ENCODE measurements around the gene DYNLT2. TPM values are rescaled to one million over a fixed set of nuclear protein-coding genes. Genes with fewer than 3 reads are reported as not detected.

DYNLT2 gene
- total RNA-seq, 2 donors from 2014 or later, result 1.5 to 1.7 TPM

GRCh38 chr6:169707772-169708171, 43.6 kb downstream of the DYNLT2 start:
- H3K27me3 ChIP-seq (ENCODE audit: control insufficient read depth, insufficient read depth, low read length, poor library complexity, severe bottlenecking), result no peaks in the 10 kb centered on the region
- Mint-ChIP-seq H3K36me3 (ENCODE audit: low read depth) (peaks cover 32% of the 10 kb centered on the region), H3K4me3 (no peak overlapping the region), H3K27ac (no peak overlapping the region), H3K9me3 (no peaks in the 10 kb centered on the region), H3K27me3 (ENCODE audit: insufficient read depth) (no peaks in the 10 kb centered on the region), H3K4me1 (peaks cover 19% of the 10 kb centered on the region)
- H3K9ac ChIP-seq (ENCODE audit: extremely low read depth, low read length, poor library complexity, severe bottlenecking), result no peak overlapping the region
- H3K4me3 ChIP-seq (ENCODE audit: low read length), result no peak overlapping the region
- no peak for DNase-seq
- H3K36me3 ChIP-seq (ENCODE audit: control insufficient read depth, insufficient read depth, low read length), result peaks cover 85% of the 10 kb centered on the region
- WGBS, 2 experiments (ENCODE audit: insufficient coverage in 1 of 2, insufficient read length in 1 of 2), result 100% methylated on average over 2 of the region's 2 CpGs; no CpG with 5 or more reads in 1 of the 2 experiments
- no peak overlapping the region for H3K27ac ChIP-seq (ENCODE audit: low read depth, low read length)
- H3K9me3 ChIP-seq (ENCODE audit: control insufficient read depth, low read length), result no peaks in the 10 kb centered on the region
- TF ChIP-seq CTCF (conservative IDR thresholded peaks at IDR 0.05), result no peak
- no peaks in the 10 kb centered on the region for H3K4me1 ChIP-seq (ENCODE audit: control insufficient read depth, insufficient read depth, low read length)

GRCh38 chr6:169702840-169703246, 48.5 kb downstream of the DYNLT2 start:
- H3K4me1 Mint-ChIP-seq, result peaks cover 28% of the 10 kb centered on the region
- Histone ChIP-seq H3K4me1 (ENCODE audit: control insufficient read depth, insufficient read depth, low read length) (peaks cover 11% of the 10 kb centered on the region), H3K4me3 (ENCODE audit: low read length) (peak overlapping the region; percentile 95), H3K27ac (ENCODE audit: low read depth, low read length) (peak overlapping the region; percentile 90), H3K36me3 (ENCODE audit: control insufficient read depth, insufficient read depth, low read length) (peaks cover 58% of the 10 kb centered on the region), H3K27me3 (ENCODE audit: control insufficient read depth, insufficient read depth, low read length, poor library complexity, severe bottlenecking) (no peaks in the 10 kb centered on the region), H3K9me3 (ENCODE audit: control insufficient read depth, low read length) (peaks cover 5% of the 10 kb centered on the region), H3K9ac (ENCODE audit: extremely low read depth, low read length, poor library complexity, severe bottlenecking) (peak overlapping the region; percentile 83)
- H3K27me3 Mint-ChIP-seq (ENCODE audit: insufficient read depth), result no peaks in the 10 kb centered on the region
- peak overlapping the region; percentile 85 for H3K27ac Mint-ChIP-seq
- no peak for TF ChIP-seq CTCF (conservative IDR thresholded peaks at IDR 0.05)
- H3K4me3 Mint-ChIP-seq, result peak overlapping the region; percentile 91
- peaks cover 26% of the 10 kb centered on the region for H3K36me3 Mint-ChIP-seq (ENCODE audit: low read depth)
- peaks cover under 1% of the 10 kb centered on the region for H3K9me3 Mint-ChIP-seq
- DNase-seq, result no peak
- WGBS, 2 experiments (ENCODE audit: insufficient coverage in 1 of 2, insufficient read length in 1 of 2), result 7 to 8% methylated on average over 9 to 22 of the region's 22 CpGs

GRCh38 chr6:169701954-169702839, 49.2 kb downstream of the DYNLT2 start, which contains the start of the genes C6orf120 and WDR27:
C6orf120 (plus strand) TSS chr6:169702126; CDS start chr6:169702460, 334 bp downstream.
WDR27 (minus strand) TSS chr6:169702029; CDS start chr6:169689005, 13,024 bp downstream.
- peak; percentile 98 for DNase-seq
- Histone ChIP-seq H3K9me3 (ENCODE audit: control insufficient read depth, low read length) (peaks cover 11% of the 10 kb centered on the region), H3K4me1 (ENCODE audit: control insufficient read depth, insufficient read depth, low read length) (peaks cover 11% of the 10 kb centered on the region), H3K27ac (ENCODE audit: low read depth, low read length) (peak within 1 kb of the TSS; percentile 90), H3K4me3 (ENCODE audit: low read length) (peak within 1 kb of the TSS; percentile 95), H3K9ac (ENCODE audit: extremely low read depth, low read length, poor library complexity, severe bottlenecking) (peak within 1 kb of the TSS; percentile 83), H3K27me3 (ENCODE audit: control insufficient read depth, insufficient read depth, low read length, poor library complexity, severe bottlenecking) (no peaks in the 10 kb centered on the region), H3K36me3 (ENCODE audit: control insufficient read depth, insufficient read depth, low read length) (peaks cover 63% of the 10 kb centered on the region)
- peak within 1 kb of the TSS; percentile 91 for H3K4me3 Mint-ChIP-seq
- 0 to 1% methylated on average over 26 to 92 of the region's 92 CpGs for WGBS, 2 experiments (ENCODE audit: insufficient coverage in 1 of 2, insufficient read length in 1 of 2)
- H3K36me3 Mint-ChIP-seq (ENCODE audit: low read depth), result peaks cover 33% of the 10 kb centered on the region
- peaks cover 6% of the 10 kb centered on the region for H3K9me3 Mint-ChIP-seq
- no peaks in the 10 kb centered on the region for H3K27me3 Mint-ChIP-seq (ENCODE audit: insufficient read depth)
- TF ChIP-seq CTCF (conservative IDR thresholded peaks at IDR 0.05), result no peak
- H3K27ac Mint-ChIP-seq, result peak within 1 kb of the TSS; percentile 96
- H3K4me1 Mint-ChIP-seq, result peaks cover 28% of the 10 kb centered on the region
